Mucosa of stomach (tissue), 1 donor: ENCODE data around the gene ME3.
"Not testable (repeated sequence)": the region's sequence is repeated elsewhere in the genome, so short reads cannot be mapped to it uniquely, and the experiment has no call there.

ENCODE experiments used
- H3K27me3 ChIP-seq: one replicate; pipeline ENCODE4 v1.7.0; 2013; ENCODE audit warnings: mild to moderate bottlenecking, low read length; ENCODE audit not compliant: control insufficient read depth, insufficient read depth
- H3K36me3 ChIP-seq: one replicate; pipeline ENCODE4 v1.7.0; 2013; ENCODE audit warnings: low read length; ENCODE audit not compliant: control insufficient read depth, insufficient read depth
- H3K4me1 ChIP-seq: one replicate; pipeline ENCODE4 v1.7.0; 2013; ENCODE audit warnings: mild to moderate bottlenecking, low read length; ENCODE audit not compliant: control insufficient read depth, insufficient read depth
- H3K4me3 ChIP-seq: one replicate; pipeline ENCODE4 v1.7.0; 2013; ENCODE audit warnings: low read length
- H3K9ac ChIP-seq: one replicate; pipeline ENCODE4 v1.7.0; 2013; ENCODE audit warnings: mild to moderate bottlenecking, low read length, moderate library complexity
- H3K9me3 ChIP-seq: one replicate; pipeline ENCODE4 v1.7.0; 2013; ENCODE audit warnings: mild to moderate bottlenecking, low read length, moderate library complexity; ENCODE audit not compliant: control insufficient read depth
- donor health status: Pancreatic carcinoma.

ME3 gene

GRCh38 chr11:86671531-86672006 is 847 bp downstream of the ME3 start:
- H3K9me3 ChIP-seq, result no peaks in the 10 kb centered on the region
- peak overlapping the region; percentile 76 for H3K9ac ChIP-seq
- peaks cover 26% of the 10 kb centered on the region for H3K4me1 ChIP-seq
- no peaks in the 10 kb centered on the region for H3K36me3 ChIP-seq
- H3K4me3 ChIP-seq, result peak overlapping the region; percentile 82
- no peaks in the 10 kb centered on the region for H3K27me3 ChIP-seq

GRCh38 chr11:86670911-86671310 is 1.5 kb downstream of the ME3 start:
- Histone ChIP-seq H3K27me3 (no peaks in the 10 kb centered on the region), H3K36me3 (no peaks in the 10 kb centered on the region), H3K9me3 (no peaks in the 10 kb centered on the region), H3K4me1 (peaks cover 26% of the 10 kb centered on the region), H3K9ac (peak overlapping the region; percentile 76), H3K4me3 (peak overlapping the region; percentile 82)

- Histone ChIP-seq H3K4me1 (peaks cover 26% of the 10 kb centered on the region), H3K9ac (no peak overlapping the region), H3K4me3 (no peak overlapping the region), H3K36me3 (no peaks in the 10 kb centered on the region), H3K27me3 (no peaks in the 10 kb centered on the region), H3K9me3 (no peaks in the 10 kb centered on the region)
Measured at GRCh38 chr11:86670181-86670580, 2.2 kb downstream of the ME3 start.

GRCh38 chr11:86669424-86669823 is 3.0 kb downstream of the ME3 start:
- H3K27me3 ChIP-seq, result no peaks in the 10 kb centered on the region
- H3K36me3 ChIP-seq, result no peaks in the 10 kb centered on the region
- H3K4me1 ChIP-seq, result peaks cover 21% of the 10 kb centered on the region
- H3K9ac ChIP-seq, result no peak overlapping the region
- no peak overlapping the region for H3K4me3 ChIP-seq
- no peaks in the 10 kb centered on the region for H3K9me3 ChIP-seq

GRCh38 chr11:86668929-86669328 is 3.5 kb downstream of the ME3 start:
- Histone ChIP-seq H3K9me3 (no peaks in the 10 kb centered on the region), H3K27me3 (no peaks in the 10 kb centered on the region)

GRCh38 chr11:86666193-86666592 is 6.2 kb downstream of the ME3 start:
- no peak overlapping the region for H3K9ac ChIP-seq
- no peaks in the 10 kb centered on the region for H3K36me3 ChIP-seq
- no peak overlapping the region for H3K4me3 ChIP-seq
- no peaks in the 10 kb centered on the region for H3K9me3 ChIP-seq
- no peaks in the 10 kb centered on the region for H3K4me1 ChIP-seq
- no peaks in the 10 kb centered on the region for H3K27me3 ChIP-seq

More at GRCh38 chr11:86668929-86669328, 3.5 kb downstream of the ME3 start:
- Histone ChIP-seq H3K36me3 (no peaks in the 10 kb centered on the region), H3K4me3 (no peak overlapping the region), H3K9ac (no peak overlapping the region), H3K4me1 (peaks cover 16% of the 10 kb centered on the region)

GRCh38 chr11:86664930-86665329 is 7.5 kb downstream of the ME3 start:
- H3K4me1 ChIP-seq, result no peaks in the 10 kb centered on the region
- no peaks in the 10 kb centered on the region for H3K36me3 ChIP-seq
- no peak overlapping the region for H3K4me3 ChIP-seq
- H3K9ac ChIP-seq, result no peak overlapping the region
- no peaks in the 10 kb centered on the region for H3K27me3 ChIP-seq
- H3K9me3 ChIP-seq, result no peaks in the 10 kb centered on the region

- Histone ChIP-seq H3K27me3 (no peaks in the 10 kb centered on the region), H3K4me1 (no peaks in the 10 kb centered on the region), H3K9me3 (no peaks in the 10 kb centered on the region)
Measured at GRCh38 chr11:86663761-86664160, 8.7 kb downstream of the ME3 start.

GRCh38 chr11:86663291-86663690 is 9.1 kb downstream of the ME3 start:
- H3K9ac ChIP-seq, result no peak overlapping the region
- no peaks in the 10 kb centered on the region for H3K36me3 ChIP-seq
- H3K9me3 ChIP-seq, result no peaks in the 10 kb centered on the region
- H3K27me3 ChIP-seq, result no peaks in the 10 kb centered on the region
- no peak overlapping the region for H3K4me3 ChIP-seq
- no peaks in the 10 kb centered on the region for H3K4me1 ChIP-seq

More at GRCh38 chr11:86663761-86664160, 8.7 kb downstream of the ME3 start:
- Histone ChIP-seq H3K4me3 (no peak overlapping the region), H3K9ac (no peak overlapping the region), H3K36me3 (no peaks in the 10 kb centered on the region)

GRCh38 chr11:86660736-86661135 is 11.7 kb downstream of the ME3 start:
- Histone ChIP-seq H3K4me1 (no peaks in the 10 kb centered on the region), H3K9me3 (no peaks in the 10 kb centered on the region), H3K36me3 (no peaks in the 10 kb centered on the region), H3K27me3 (no peaks in the 10 kb centered on the region), H3K9ac (no peak overlapping the region), H3K4me3 (no peak overlapping the region)

GRCh38 chr11:86660088-86660487 is 12.3 kb downstream of the ME3 start:
- no peaks in the 10 kb centered on the region for H3K27me3 ChIP-seq
- H3K36me3 ChIP-seq, result no peaks in the 10 kb centered on the region
- no peak overlapping the region for H3K9ac ChIP-seq
- H3K4me1 ChIP-seq, result no peaks in the 10 kb centered on the region
- H3K4me3 ChIP-seq, result no peak overlapping the region
- H3K9me3 ChIP-seq, result no peaks in the 10 kb centered on the region

- Histone ChIP-seq H3K27me3 (no peaks in the 10 kb centered on the region), H3K9me3 (no peaks in the 10 kb centered on the region), H3K4me1 (no peaks in the 10 kb centered on the region), H3K9ac (no peak overlapping the region), H3K4me3 (no peak overlapping the region), H3K36me3 (no peaks in the 10 kb centered on the region)
Measured at GRCh38 chr11:86658534-86658933, 13.9 kb downstream of the ME3 start.

GRCh38 chr11:86645212-86645611 is 27.2 kb downstream of the ME3 start:
- H3K9ac ChIP-seq, H3K36me3 ChIP-seq, H3K9me3 ChIP-seq, H3K4me1 ChIP-seq, H3K4me3 ChIP-seq, H3K27me3 ChIP-seq: not testable (repeated sequence)
